ENCODE measurements around the gene ARL6IP4. TPM values are rescaled to one million over a fixed set of nuclear protein-coding genes. Genes with fewer than 3 reads are reported as not detected.
"Not testable (repeated sequence)": the region's sequence is repeated elsewhere in the genome, so short reads cannot be mapped to it uniquely, and the experiment has no call there.

ARL6IP4 gene
- total RNA-seq, 1 experiment from 2014 or later, result 486 TPM

DNA sequence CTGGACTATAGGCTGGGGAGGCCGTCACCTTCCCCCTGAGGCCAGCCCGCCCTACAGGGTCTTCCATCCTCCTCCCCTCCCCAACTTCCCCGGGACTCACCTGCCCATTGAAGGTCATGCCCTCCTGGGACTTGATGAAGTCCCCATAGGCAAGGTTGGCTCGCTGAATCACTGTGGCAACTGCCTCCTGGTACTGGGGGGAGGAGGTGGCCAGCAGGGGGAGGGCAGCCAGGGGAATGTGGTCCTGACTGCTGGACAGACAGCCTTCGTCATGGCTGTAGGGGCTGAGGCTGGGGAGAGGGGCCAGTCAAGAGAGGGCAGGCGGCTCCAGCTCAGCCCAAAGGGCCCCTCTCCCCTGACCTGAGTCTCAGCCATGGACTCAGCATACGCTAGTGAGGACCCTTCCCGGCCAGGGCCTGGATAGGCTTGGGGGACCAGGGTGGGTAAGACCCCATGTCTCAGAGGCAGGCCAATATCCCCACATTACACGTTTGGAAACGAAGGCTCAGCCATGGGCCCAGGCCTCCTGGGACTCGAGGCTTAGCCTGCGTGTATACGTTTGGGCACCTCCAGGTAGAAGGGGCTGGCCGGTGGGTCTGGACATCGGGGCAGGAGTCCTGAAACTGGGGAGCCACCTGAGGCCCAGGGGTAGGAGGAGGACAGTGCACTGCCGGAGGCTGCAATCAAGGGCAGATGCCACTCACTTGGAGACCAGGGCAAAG, 16.3 kb downstream of the ARL6IP4 start:
- in situ Hi-C loops (cut with HindIII; ENCODE audit: low pct_unique_long_range_greater_than_20kb, low sequenced_read_pairs), result no loop called here
- DNase-seq (ENCODE audit: low read depth), result no peak

GRCh38 chr12:122997343-122998250, 17.1 kb downstream of the ARL6IP4 start:
- in situ Hi-C loops (cut with HindIII; ENCODE audit: low pct_unique_long_range_greater_than_20kb, low sequenced_read_pairs), result no loop called here
- DNase-seq (ENCODE audit: low read depth), result no peak

DNA sequence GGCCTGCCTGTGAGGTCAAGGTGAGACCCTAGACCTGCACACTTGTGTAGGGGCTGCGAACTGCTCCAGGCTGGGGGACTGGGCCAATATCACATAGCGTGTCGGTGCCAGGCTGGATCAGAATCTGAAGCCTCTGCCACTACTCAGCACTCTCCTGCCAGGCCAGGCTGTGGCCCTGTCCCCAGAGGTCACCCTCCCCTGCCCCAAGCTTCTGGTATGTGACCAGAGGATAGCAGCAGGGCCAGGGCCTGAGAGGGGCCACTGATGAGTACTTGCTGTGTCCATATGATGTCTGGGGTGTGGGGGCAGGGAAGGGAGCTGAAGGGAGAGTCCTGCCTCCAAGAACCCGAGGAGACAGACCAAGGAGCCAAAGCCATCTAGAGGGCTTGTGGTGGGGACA, 17.8 kb downstream of the ARL6IP4 start:
- in situ Hi-C loops (cut with HindIII; ENCODE audit: low pct_unique_long_range_greater_than_20kb, low sequenced_read_pairs), result no loop called here

DNA sequence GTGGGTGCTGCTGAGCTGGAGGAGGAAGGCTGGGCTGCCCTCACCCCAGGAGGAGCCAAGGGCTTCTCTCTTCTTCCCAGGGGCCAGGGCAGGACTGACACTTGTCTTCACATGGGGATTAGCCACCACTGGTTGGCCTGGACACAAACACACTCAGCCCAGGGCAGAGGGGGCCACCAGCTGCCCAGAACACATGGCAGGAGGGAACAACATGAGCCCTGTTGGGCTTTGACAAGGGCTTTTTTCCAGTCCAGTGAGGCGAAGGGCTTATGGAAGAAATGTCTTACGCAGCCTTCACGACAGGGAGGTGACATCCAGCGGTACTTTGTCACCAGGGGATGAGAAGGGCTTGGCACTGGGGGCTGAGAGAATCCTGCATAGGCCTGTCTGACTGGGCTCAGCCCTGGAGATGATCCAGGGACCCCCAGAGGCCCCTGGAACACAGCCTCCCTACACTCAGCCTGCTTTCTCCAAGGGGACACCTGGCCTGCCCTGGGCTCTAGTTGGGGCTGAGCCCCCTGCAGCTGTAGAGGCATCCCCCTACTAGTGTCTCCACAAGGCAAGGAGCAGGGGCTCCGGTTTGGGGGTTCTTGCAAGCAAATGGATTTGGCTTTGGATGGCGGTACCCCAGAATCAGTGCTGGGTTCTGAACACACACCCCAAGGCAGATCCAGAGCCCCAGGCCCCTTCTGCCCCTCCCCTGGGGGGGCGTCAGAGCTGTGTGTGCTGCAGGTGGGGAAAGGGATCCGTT, 18.9 kb downstream of the ARL6IP4 start:
- DNase-seq (ENCODE audit: low read depth), result no peak
- in situ Hi-C loops (cut with HindIII; ENCODE audit: low pct_unique_long_range_greater_than_20kb, low sequenced_read_pairs), result no loop called here

More for the DNA sequence above, 17.8 kb downstream of the ARL6IP4 start:
- no peak for DNase-seq (ENCODE audit: low read depth)

GRCh38 chr12:122999986-123000420, 19.5 kb downstream of the ARL6IP4 start:
- in situ Hi-C loops (cut with HindIII; ENCODE audit: low pct_unique_long_range_greater_than_20kb, low sequenced_read_pairs), result no loop called here
- DNase-seq (ENCODE audit: low read depth), result no peak

GRCh38 chr12:123000578-123000977, 20.1 kb downstream of the ARL6IP4 start:
- DNase-seq (ENCODE audit: low read depth), result no peak
- in situ Hi-C loops (cut with HindIII; ENCODE audit: low pct_unique_long_range_greater_than_20kb, low sequenced_read_pairs), result no loop called here

GRCh38 chr12:123001464-123001863, 21.0 kb downstream of the ARL6IP4 start:
- DNase-seq (ENCODE audit: low read depth), result no peak
- in situ Hi-C loops (cut with HindIII; ENCODE audit: low pct_unique_long_range_greater_than_20kb, low sequenced_read_pairs), result no loop called here

- in situ Hi-C loops (cut with HindIII; ENCODE audit: low pct_unique_long_range_greater_than_20kb, low sequenced_read_pairs), result no loop called here
- no peak for DNase-seq (ENCODE audit: low read depth)
These were observed 22.8 kb downstream of the ARL6IP4 start for GRCh38 chr12:123003257-123003656.

DNA sequence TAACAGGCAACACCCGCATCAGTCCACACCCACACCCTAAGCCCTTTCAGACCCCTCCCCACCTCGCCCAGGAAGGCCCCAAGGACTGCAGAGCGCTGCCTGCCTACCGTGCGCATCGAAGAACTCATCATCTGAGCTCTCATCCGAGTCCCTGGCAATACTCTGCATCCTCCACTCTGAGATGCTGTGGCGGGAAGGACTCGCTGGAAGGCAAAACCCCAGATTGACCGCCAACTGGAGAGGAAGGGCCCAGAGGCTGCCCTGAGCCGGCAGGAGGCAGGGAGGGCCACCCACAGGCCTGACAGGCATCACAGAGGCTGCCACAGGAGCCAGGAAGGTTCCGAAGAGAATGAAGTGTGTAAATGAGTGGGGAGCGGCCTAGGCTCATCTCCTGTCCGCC, 23.8 kb downstream of the ARL6IP4 start:
- in situ Hi-C loops (cut with HindIII; ENCODE audit: low pct_unique_long_range_greater_than_20kb, low sequenced_read_pairs), result no loop called here
- no peak for DNase-seq (ENCODE audit: low read depth)

DNA sequence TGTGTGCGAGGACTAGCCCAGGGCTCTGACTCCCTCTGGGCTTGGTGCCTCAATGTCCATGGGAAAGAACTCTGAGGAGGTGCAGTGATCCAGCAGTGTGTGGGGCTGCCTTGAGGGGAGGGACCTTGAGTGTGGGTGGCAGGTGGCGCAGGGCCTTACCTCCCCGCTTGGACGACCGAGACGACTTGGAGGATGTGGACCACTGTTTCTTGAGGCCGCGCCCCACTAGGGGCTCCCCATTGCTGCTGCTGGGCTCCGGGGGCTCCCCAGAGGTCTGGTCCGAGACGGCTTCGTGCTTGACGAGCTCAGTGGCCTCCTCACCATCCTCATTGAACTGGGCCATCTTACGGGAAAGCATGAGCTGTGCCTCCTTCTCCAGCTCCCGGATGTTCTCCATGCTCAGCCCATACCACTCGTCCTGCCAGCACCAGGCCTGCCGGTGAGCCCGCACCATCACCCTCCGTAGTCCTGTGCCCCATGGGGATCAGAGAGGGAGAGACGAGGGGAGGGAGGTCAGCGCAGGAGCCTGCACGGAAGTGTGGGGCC, 24.7 kb downstream of the ARL6IP4 start:
- in situ Hi-C loops (cut with HindIII; ENCODE audit: low pct_unique_long_range_greater_than_20kb, low sequenced_read_pairs), result no loop called here
- DNase-seq (ENCODE audit: low read depth), result no peak

DNA sequence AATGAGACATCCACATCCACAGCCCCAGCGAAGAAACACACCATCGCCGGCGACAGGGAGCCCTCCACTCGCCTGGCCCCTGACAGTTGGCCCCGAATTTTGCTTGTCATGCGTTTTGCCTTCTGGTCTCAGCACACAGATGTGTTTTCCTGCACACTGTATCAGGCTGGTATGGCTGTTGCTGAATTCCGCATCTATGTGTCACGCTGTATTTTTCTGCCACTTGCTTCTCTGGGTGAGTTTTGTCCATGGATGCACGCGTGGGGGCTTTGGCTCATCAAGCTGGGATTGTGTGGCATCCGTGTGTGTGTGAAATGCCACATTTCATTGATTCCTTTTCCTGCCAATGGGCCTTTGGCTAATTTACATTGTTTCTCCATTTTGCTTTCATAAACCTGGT, 26.5 kb downstream of the ARL6IP4 start:
- DNase-seq (ENCODE audit: low read depth), result no peak
- in situ Hi-C loops (cut with HindIII; ENCODE audit: low pct_unique_long_range_greater_than_20kb, low sequenced_read_pairs), result no loop called here

DNA sequence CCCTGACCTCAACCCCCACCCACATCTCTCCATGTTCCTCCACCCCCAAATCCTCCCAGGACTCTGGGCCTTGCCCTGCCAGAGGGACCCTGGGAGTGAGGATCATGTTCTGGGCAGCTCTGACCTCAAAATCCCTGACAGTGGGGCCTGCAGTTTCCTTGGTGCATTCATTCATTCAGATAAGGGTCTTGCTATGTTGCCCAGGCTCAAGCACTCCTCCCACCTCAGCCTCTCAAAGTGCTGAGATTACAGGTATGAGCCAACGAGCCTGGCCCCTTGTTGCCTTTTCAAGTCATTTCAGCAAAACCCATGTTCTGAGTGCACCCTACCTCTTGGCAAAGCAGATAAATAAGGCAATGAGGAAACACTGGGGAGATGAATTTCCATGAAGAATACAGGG, 29.6 kb downstream of the ARL6IP4 start:
- in situ Hi-C loops (cut with HindIII; ENCODE audit: low pct_unique_long_range_greater_than_20kb, low sequenced_read_pairs), result no loop called here
- DNase-seq (ENCODE audit: low read depth), result no peak

DNA sequence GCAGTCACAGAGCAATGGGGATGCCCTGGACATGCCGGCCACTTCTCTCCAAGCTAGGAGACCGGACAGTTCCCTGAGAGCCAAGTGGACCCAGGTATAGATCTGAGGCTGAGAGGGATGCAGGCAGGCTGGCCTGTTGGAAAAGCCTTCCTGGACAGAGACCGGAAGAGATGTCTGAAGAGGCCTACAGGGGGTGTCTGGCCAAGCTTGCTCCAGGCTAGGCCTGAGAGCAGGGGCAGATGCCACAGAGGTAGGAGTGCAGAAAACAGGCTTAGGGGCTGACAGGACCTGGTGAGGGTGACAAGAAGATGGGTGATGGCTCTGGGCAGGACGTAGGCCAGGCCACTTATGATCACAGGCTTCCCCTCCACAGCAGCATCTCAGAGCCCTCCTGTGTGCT, 30.2 kb downstream of the ARL6IP4 start:
- in situ Hi-C loops (cut with HindIII; ENCODE audit: low pct_unique_long_range_greater_than_20kb, low sequenced_read_pairs), result no loop called here
- no peak for DNase-seq (ENCODE audit: low read depth)

DNA sequence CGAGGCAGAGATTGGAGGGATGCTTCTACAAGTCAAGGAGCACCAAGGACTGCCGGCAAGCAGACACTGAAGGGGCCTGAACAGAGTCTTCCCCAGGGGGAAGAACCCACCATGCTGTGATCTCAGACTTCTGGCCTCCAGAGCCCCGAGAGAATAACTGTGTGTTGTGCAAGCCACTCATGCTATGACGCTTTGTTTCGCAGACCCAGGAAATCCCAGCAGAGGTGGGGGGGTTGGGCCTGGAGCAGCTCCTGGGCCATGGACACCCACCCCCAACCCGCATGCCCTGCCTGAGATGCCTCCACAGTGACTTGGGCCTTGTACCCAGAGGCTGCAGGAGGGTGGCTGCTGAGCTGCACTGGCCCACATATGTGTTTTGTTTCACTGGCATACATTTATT, 31.2 kb downstream of the ARL6IP4 start:
- in situ Hi-C loops (cut with HindIII; ENCODE audit: low pct_unique_long_range_greater_than_20kb, low sequenced_read_pairs), result no loop called here
- no peak for DNase-seq (ENCODE audit: low read depth)

GRCh38 chr12:123013185-123014095, 33.0 kb downstream of the ARL6IP4 start:
- DNase-seq (ENCODE audit: low read depth), result no peak
- in situ Hi-C loops (cut with HindIII; ENCODE audit: low pct_unique_long_range_greater_than_20kb, low sequenced_read_pairs), result no loop called here

DNA sequence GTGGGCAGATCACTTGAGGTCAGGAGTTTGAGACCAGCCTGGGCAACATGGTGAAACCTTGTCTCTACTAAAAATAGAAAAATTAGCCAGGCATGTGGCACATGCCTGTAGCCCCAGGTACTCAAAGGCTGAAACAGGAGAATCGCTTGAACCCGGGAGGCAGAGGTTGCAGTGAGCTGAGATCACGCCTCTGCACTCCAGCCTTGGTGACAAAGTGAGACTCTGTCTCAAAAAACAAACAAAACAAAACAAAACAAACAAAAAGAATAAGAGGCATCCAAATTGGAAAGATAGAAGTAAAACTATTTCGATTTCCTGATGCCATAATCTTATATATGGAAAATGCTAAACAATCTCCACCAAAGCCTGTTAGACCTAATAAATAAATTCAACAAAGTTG, 34.0 kb downstream of the ARL6IP4 start:
- DNase-seq (ENCODE audit: low read depth); in situ Hi-C loops (cut with HindIII; ENCODE audit: low pct_unique_long_range_greater_than_20kb, low sequenced_read_pairs): not testable (repeated sequence)

- DNase-seq (ENCODE audit: low read depth), result no peak
- in situ Hi-C loops (cut with HindIII; ENCODE audit: low pct_unique_long_range_greater_than_20kb, low sequenced_read_pairs), result no loop called here
These were observed 37.3 kb downstream of the ARL6IP4 start for GRCh38 chr12:123017753-123018152.

DNA sequence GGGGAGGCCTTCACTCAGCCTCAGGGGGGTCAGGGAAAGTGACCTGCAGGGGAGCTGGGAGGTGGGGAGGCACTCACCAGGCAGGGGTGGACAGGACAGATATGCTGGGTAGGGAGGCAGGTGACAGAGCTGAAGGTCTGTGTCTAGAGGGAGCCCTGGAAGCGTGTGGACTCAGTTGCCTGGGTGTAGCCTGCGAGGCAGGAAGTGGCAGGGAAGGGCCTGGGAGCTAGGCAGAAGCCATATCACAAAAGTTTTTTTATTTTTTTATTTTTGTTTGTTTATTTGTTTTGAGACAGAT, 39.3 kb downstream of the ARL6IP4 start:
- no peak for DNase-seq (ENCODE audit: low read depth)
- in situ Hi-C loops (cut with HindIII; ENCODE audit: low pct_unique_long_range_greater_than_20kb, low sequenced_read_pairs), result no loop called here

Data from Caki2 (cell line).